Fibroblast of peridontal ligament (primary cell): ENCODE data around the gene CYP4F2.
"Not testable (repeated sequence)": the region's sequence is repeated elsewhere in the genome, so short reads cannot be mapped to it uniquely, and the experiment has no call there.

Source experiments
- DNase-seq: peaks from one replicate; pipeline ENCODE4 v3.0.0-alpha.2; 2010; ENCODE audit errors: extremely low read depth

Gene CYP4F2

DNA sequence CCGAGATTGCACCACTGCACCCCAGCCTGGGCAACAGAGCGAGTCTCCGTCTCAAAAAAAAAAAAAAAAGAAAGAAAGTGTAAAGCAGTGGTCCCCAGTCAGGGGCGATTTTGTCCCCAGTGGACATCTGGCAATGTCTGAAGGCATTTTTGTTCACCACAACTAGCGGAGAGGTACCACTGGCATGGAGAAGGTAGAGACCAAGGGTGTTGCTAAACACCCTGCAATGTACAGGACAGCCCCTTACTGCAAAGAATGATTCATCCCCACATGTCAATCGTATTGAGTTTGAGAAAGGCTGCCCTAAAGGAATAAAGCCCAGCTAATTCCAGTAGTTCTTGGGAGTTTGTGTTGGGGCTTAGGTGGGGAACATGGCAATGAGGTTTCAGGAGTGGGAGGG lies 38.7 kb downstream of the CYP4F2 start:
- no peak for DNase-seq

DNA sequence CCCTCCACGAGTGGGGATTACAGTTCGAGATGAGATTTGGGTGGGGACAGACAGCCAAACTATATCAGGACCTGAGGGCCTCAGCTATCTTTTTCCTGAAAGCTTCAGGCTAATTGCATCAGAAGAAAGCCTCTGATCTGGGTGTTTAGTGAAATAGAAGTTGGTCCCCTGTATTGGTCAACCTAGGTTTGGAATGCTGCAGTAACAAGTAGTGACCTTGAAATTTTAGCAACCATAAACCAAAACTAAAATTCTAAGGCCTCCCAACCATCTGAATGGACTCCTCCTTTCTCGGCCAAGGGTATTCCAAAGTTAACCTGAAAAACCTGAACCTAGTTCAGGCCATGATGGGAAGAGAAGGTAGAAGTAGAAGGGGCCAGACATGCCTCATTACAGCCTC lies 47.5 kb downstream of the CYP4F2 start:
- no peak for DNase-seq

DNA sequence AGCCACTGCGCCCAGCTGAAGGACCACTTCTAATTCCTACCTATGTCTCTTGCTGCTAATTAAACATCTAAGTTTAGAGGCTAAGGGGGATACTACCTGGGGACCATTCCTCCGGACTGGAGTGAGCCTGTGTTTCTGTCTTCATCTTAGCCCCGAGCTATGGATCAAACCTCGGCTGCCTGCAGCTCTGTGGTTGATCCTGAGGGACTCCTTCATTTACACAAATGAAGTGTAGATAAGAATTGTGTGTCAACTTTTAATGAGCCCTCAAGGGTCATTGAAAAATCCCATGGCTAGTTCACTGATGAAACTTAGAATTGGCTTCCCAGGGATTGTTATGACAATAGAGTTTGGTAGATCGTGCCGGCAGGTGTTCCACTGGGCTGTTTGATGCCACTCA lies 51.0 kb downstream of the CYP4F2 start:
- DNase-seq = no peak

DNA sequence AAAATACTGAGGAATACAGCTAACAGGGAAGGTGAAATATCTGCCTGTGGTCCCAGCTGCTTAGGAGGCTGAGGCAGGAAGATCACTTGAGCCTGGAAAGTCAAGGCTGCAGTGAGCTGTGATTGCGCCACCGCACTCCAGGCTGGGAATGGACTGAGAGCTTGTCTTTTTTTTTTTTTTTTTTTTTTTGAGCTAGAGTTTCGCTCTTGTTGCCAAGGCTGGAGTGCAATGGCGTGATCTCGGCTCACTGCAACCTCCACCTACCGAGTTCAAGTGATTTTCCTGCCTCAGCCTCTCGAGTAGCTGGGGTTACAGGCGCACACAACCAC lies 54.0 kb downstream of the CYP4F2 start:
- not testable (repeated sequence) for DNase-seq

DNA sequence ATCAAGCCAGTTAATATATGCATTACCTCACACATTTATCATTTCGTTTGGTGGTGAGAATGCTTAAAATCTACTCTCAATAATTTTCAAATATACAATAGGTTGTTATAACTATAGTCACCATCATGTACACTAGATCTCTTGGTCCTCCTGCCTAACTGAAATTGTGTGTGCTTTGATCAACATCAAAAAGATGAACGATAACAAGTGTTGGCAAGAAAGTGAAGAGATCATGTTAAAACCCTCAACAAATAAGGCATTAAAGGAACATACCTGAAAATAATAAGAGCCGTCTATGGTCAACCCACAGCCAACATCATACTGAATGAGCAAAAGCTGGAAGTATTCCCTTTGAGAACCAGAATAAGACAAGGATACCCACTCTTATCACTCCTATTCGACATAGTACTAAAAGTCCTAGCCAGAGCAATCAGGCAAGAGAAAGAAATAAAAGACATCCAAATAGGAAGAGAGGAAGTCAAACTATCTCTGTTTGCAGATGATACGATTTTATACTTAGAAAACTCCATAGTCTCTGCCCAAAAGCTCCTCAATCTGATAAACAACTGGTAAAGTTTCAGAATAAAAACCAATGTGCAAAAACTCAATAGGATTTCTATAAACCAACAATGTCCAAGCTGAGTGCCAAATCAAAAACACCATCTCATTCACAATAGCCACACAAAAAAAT lies 54.5 kb downstream of the CYP4F2 start:
- DNase-seq = no peak

GRCh38 chr19:15841875-15842569 lies 55.9 kb downstream of the CYP4F2 start:
- DNase-seq = no peak

- no peak for DNase-seq
Measured at GRCh38 chr19:15840833-15841232, 57.0 kb downstream of the CYP4F2 start.

DNA sequence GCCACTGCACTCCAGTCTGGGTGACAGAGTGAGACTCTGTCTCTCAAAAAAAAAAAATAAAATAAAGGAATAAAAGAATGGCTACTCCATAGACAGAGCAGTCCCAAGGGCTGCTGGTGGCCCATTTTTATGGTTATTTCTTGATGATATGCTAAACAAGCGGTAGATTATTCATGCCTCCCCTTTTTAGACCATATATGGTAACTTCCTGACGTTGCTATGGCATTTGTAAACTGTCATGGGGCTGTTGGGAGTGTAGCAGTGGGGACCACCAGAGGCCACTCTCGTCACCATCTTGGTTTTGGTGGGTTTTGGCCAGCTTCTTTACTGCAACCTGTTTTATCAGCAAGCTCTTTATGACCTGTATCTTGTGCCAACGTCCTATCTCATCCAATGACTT lies 58.0 kb downstream of the CYP4F2 start:
- DNase-seq = not testable (repeated sequence)

DNA sequence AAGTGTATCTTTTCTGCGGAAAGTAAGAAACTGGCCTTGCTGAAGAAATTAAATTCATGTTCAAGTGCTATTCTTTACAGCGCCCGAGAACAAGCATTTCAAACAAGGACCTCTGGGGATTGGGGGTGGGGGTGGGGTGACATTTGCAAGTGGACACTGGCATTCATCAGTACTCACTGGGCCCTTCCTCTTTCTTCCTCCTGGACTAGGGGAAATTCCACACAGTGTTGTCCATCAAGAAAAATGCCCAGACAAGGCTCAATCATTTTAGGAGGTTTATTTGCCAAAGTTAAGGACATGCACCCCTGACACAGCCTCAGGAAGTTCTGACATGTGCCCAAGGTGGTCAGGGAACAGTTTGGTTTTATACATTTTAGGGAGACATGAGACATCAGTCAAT lies 59.5 kb downstream of the CYP4F2 start:
- no peak for DNase-seq

DNA sequence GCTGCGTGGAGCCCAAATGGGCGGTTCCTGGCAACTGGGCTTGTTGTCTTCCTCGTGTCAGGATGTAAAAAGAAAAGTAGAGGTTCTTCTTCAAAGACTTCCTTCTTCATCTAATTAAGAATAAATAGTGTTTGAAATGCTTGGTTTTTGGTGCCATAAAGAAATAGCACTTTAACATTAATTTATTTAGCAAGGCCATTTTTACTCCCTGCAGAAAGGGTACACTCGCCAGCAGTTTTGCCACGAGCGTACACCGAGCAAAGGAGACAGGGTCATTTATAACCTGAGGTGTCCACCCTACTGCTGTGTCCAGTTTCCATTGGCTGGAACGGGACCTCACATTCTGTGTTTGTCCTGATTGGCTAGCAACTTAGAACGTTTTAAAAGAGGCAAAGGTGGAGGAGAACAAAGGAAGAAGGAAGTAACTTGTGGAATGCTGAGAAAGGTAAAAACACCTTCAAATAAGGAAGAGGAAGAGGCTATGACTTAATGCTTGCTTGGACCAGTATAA lies 60.6 kb downstream of the CYP4F2 start:
- DNase-seq = no peak

- DNase-seq = peak; percentile 89
Measured at GRCh38 chr19:15836330-15837220, 61.3 kb downstream of the CYP4F2 start.

- not testable (repeated sequence) for DNase-seq
Measured at GRCh38 chr19:15835565-15836329, 62.1 kb downstream of the CYP4F2 start.

- DNase-seq = not testable (repeated sequence)
Measured at GRCh38 chr19:15834232-15834631, 63.6 kb downstream of the CYP4F2 start.

DNA sequence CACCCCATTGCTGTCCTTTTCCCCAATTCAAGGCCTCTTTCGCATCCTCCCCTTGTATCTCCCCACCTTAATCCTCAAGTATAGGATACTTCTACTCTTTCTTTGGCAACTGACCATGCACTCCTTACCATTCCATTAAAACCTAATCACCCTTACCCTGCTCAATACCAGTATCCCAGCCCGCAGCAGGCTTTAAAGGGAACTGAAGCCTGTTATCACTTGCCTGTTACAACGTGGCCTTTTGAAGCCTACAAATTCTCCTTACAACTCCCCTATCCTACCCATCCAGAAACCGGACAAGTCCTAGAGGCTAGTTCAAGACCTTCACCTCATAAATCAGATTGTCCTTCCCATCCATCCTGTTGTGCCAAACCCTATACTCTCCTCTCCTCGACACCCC lies 66.2 kb downstream of the CYP4F2 start:
- no peak for DNase-seq

DNA sequence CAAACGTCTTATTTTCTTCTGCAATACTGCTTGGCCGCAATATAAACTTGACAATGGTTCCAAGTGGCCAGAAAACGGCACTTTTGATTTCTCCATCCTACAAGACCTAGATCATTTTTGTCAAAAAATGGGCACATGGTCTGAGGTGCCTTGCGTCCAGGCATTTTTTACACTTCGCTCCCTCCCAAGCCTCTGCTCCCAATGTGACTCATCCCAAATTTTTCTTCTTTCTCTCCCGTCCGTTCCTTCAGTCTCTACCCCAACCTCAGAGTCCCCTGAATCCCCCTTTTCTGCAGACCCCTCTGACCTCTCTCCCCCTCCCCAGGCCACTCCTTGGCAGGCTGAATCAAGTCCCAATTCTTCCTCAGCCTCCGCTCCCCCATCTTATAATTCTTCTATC lies 68.1 kb downstream of the CYP4F2 start:
- no peak for DNase-seq

- no peak for DNase-seq
Measured at GRCh38 chr19:15829306-15829698, 68.6 kb downstream of the CYP4F2 start.

DNA sequence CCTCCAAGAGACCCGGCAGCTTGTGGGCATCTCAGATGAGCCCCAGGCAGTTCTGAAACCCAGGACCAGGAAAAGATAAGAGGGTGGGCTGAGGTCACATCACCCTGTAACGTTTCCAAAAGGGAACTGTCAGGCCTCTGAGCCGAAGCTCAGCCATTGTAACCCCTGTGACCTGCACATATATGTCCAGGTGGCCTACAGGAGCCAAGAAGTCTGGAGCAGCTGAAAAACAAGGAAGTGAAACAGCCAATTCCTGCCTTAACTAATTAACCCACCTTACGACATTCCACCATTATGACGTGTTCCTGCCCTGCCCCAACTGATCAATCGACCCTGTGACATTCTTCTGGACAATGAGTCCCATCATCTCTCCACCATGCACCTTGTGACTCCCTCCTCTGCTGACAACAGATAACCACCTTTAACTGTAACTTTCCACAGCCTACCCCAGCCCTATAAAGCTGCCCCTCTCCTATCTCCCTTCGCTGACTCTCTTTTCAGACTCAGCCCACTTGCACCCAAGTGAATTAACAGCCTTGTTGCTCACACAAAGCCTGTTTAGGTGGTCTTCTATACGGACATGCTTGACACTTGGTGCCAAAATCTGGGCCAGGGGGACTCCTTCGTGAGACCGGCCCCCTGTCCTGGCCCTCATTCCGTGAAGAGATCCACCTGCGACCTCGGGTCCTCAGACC lies 69.1 kb downstream of the CYP4F2 start:
- not testable (repeated sequence) for DNase-seq

- DNase-seq = no peak
Measured at GRCh38 chr19:15828121-15828610, 69.7 kb downstream of the CYP4F2 start.
